ENCODE results near the gene ACCSL.
A peak's percentile ranks its signal among the peaks of the same experiment; 100 is the strongest.

Gene ACCSL

GRCh38 chr11:44047931-44048431, at the start of gene ACCSL:
TSS of gene ACCSL (plus strand) at chr11:44047981. CDS start at chr11:44048037, 56 bp downstream.
- intact Hi-C loops (cut with DNase I) = no loop called here
- DNase-seq = peak in 32 of 42 donors; percentile 22 to 77 (median 54)

GRCh38 chr11:43998308-43998707, 49.5 kb upstream of the ACCSL start:
- no peak for DNase-seq
- intact Hi-C loops (cut with DNase I) = no loop called here

- DNase-seq = no peak
Measured at GRCh38 chr11:44000731-44001130, 47.0 kb upstream of the ACCSL start.

GRCh38 chr11:44002191-44003093, 45.3 kb upstream of the ACCSL start:
- intact Hi-C loops (cut with DNase I) = no loop called here
- DNase-seq = peak in 4 of 42 donors; percentile 6 to 33 (median 22)

More at GRCh38 chr11:44000731-44001130, 47.0 kb upstream of the ACCSL start:
- intact Hi-C loops (cut with DNase I) = no loop called here

GRCh38 chr11:44003736-44004451, 43.9 kb upstream of the ACCSL start:
- intact Hi-C loops (cut with DNase I) = no loop called here

GRCh38 chr11:44004452-44005062, 43.2 kb upstream of the ACCSL start:
- DNase-seq = peak in 3 of 42 donors; percentile 7 to 38 (median 30)
- intact Hi-C loops (cut with DNase I) = no loop called here

More at GRCh38 chr11:44003736-44004451, 43.9 kb upstream of the ACCSL start:
- peak in 4 of 42 donors; percentile 10 to 26 (median 18) for DNase-seq

GRCh38 chr11:44005063-44005701, 42.6 kb upstream of the ACCSL start:
- intact Hi-C loops (cut with DNase I) = no loop called here
- peak in 22 of 42 donors; percentile 13 to 60 (median 43) for DNase-seq

- intact Hi-C loops (cut with DNase I) = no loop called here
- DNase-seq = peak in 3 of 42 donors; percentile 3 to 22 (median 8)
Measured at GRCh38 chr11:44005956-44006355, 41.8 kb upstream of the ACCSL start.

- DNase-seq = peak in 2 of 42 donors; percentile 11 to 19
- intact Hi-C loops (cut with DNase I) = no loop called here
Measured at GRCh38 chr11:44006917-44007361, 40.8 kb upstream of the ACCSL start.

GRCh38 chr11:44007481-44008087, 40.2 kb upstream of the ACCSL start:
- intact Hi-C loops (cut with DNase I) = no loop called here
- DNase-seq = peak in 2 of 42 donors; percentile 12 to 15

- intact Hi-C loops (cut with DNase I) = no loop called here
- peak in 3 of 42 donors; percentile 10 to 28 (median 13) for DNase-seq
Measured at GRCh38 chr11:44008088-44008501, 39.7 kb upstream of the ACCSL start.

- intact Hi-C loops (cut with DNase I) = no loop called here
- peak in 2 of 42 donors; percentile 18 to 23 for DNase-seq
Measured at GRCh38 chr11:44008698-44009097, 39.1 kb upstream of the ACCSL start.

GRCh38 chr11:44010789-44011251, 37.0 kb upstream of the ACCSL start:
- DNase-seq = peak in 4 of 42 donors; percentile 4 to 32 (median 27)

GRCh38 chr11:44011797-44012196, 36.0 kb upstream of the ACCSL start:
- DNase-seq = peak in 2 of 42 donors; percentile 5 to 7
- intact Hi-C loops (cut with DNase I) = no loop called here

More at GRCh38 chr11:44010789-44011251, 37.0 kb upstream of the ACCSL start:
- intact Hi-C loops (cut with DNase I) = no loop called here

GRCh38 chr11:44014968-44015623, 32.7 kb upstream of the ACCSL start:
- intact Hi-C loops (cut with DNase I) = no loop called here
- DNase-seq = peak in 2 of 42 donors; percentile 25 to 30

- no peak for DNase-seq
- intact Hi-C loops (cut with DNase I) = no loop called here
Measured at GRCh38 chr11:44015624-44016007, 32.2 kb upstream of the ACCSL start.

GRCh38 chr11:44016131-44016530, 31.6 kb upstream of the ACCSL start:
- intact Hi-C loops (cut with DNase I) = no loop called here
- DNase-seq = peak in 4 of 42 donors; percentile 11 to 43 (median 36)
